ENCODE results near the gene IGFBP5.

DNA sequence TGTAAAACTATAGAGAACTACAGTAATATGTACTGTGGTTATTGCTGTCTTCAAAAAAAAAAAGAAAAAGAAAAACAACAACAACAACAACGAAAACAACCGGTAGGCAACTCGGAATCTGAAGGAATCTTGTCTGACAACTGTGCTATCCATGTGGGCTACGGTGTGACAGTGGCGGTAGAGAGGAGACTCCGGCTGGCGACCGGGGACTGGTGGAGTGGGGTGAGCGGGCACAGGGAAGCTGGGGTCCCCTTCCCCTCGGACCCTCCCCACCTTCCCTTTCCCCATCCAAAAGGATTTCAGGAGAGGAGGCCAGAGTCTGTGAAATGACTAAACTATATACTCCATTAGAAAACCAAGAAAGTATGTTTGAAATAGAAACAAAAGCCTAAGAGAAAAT lies 22.9 kb downstream of the IGFBP5 start:
- TF ChIP-seq, protein P1, sequence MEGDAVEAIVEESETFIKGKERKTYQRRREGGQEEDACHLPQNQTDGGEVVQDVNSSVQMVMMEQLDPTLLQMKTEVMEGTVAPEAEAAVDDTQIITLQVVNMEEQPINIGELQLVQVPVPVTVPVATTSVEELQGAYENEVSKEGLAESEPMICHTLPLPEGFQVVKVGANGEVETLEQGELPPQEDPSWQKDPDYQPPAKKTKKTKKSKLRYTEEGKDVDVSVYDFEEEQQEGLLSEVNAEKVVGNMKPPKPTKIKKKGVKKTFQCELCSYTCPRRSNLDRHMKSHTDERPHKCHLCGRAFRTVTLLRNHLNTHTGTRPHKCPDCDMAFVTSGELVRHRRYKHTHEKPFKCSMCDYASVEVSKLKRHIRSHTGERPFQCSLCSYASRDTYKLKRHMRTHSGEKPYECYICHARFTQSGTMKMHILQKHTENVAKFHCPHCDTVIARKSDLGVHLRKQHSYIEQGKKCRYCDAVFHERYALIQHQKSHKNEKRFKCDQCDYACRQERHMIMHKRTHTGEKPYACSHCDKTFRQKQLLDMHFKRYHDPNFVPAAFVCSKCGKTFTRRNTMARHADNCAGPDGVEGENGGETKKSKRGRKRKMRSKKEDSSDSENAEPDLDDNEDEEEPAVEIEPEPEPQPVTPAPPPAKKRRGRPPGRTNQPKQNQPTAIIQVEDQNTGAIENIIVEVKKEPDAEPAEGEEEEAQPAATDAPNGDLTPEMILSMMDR (IDR thresholded peaks at IDR 0.05 in 2 of 3, conservative IDR thresholded peaks at IDR 0.05 in 1 of 3; ENCODE audit: borderline replicate concordance in 1 of 3, insufficient read depth in 1 of 3, low read depth in 2 of 3, low read length in 2 of 3), result no peak
- TF ChIP-seq YY1 (IDR thresholded peaks at IDR 0.05; ENCODE audit: extremely low read depth, insufficient replicate concordance, low read depth, low read length) (no peak), POLR2AphosphoS5 (IDR thresholded peaks at IDR 0.05; ENCODE audit: low read depth, low read length) (no peak), POLR2A (IDR thresholded peaks at IDR 0.05; ENCODE audit: borderline replicate concordance, extremely low read depth, insufficient read depth, insufficient read length) (no peak), EZH2 (IDR thresholded peaks at IDR 0.05) (no peak), SIN3A (IDR thresholded peaks at IDR 0.05; ENCODE audit: low read depth) (no peak), JUND (IDR thresholded peaks at IDR 0.05) (no peak)
